HEK293 (cell line): Measurements from ENCODE around the gene DPYD.

Source experiments
- CTCF ChIA-PET: fragments of 350-600 bp; formaldehyde crosslinking; extraction: SDS; loops from one replicate; lab custom pipeline; 2021; ENCODE audit warnings: antibody characterized with exemption; lab: Yijun Ruan, JAX
- POLR2A ChIA-PET: fragments of 300-600 bp; formaldehyde crosslinking; extraction: SDS; loops from one replicate; lab custom pipeline; 2020; ENCODE audit warnings: antibody characterized with exemption, inconsistent platforms; lab: Yijun Ruan, JAX
- H3K27ac ChIP-seq: fragments of 200-500 bp; sonication (Bioruptor generic); 2 replicates; pipeline ENCODE4 v1.5.1; 2014; ENCODE audit warnings: low read depth, low read length, control low read depth, inconsistent platforms; ENCODE audit errors: extremely low read depth
- H3K36me3 ChIP-seq, 2 experiments: fragments of 200-500 bp in 1 of 2; sonication (Bioruptor generic) in 1 of 2; 1 replicate in 1 of 2; 2 replicates in 1 of 2; pipeline ENCODE4 v1.5.1; 2014 to 2017; ENCODE audit warnings: inconsistent platforms in 2 of 2, low read length in 2 of 2; ENCODE audit not compliant: control insufficient read depth in 2 of 2, insufficient read depth in 1 of 2
- H3K4me1 ChIP-seq: fragments of 200-500 bp; sonication (Bioruptor generic); 2 replicates; pipeline ENCODE4 v1.5.1; 2014; ENCODE audit warnings: mild to moderate bottlenecking, low read length, inconsistent platforms; ENCODE audit not compliant: control insufficient read depth, insufficient read depth
- H3K4me3 ChIP-seq: 2 replicates; pipeline ENCODE4 v1.5.1; 2011; ENCODE audit warnings: low read depth, mild to moderate bottlenecking, control low read depth, low read length, moderate library complexity
- H3K9me3 ChIP-seq: fragments of 200-500 bp; sonication (Bioruptor generic); 2 replicates; pipeline ENCODE4 v1.5.1; 2014; ENCODE audit warnings: low read depth, low read length, inconsistent platforms; ENCODE audit not compliant: control insufficient read depth, insufficient read depth
- KLF9 ChIP-seq: fragments of 450-650 bp; formaldehyde crosslinking; IDR thresholded peaks from 2 replicates; pipeline ENCODE4 v1.5.1; 2016; ENCODE audit warnings: missing biosample characterization, missing genetic modification characterization, low read depth
- SETDB1 ChIP-seq: IDR thresholded peaks from one replicate; pipeline ENCODE4 v1.6.1; 2017; ENCODE audit warnings: mild to moderate bottlenecking, low read length, moderate library complexity, mixed read lengths; ENCODE audit not compliant: insufficient read length
- ZBTB8A ChIP-seq: fragments of 450-650 bp; formaldehyde crosslinking; IDR thresholded peaks from 2 replicates; pipeline ENCODE4 v1.5.1; 2016; ENCODE audit warnings: missing biosample characterization, missing genetic modification characterization
- ZFP69B ChIP-seq: fragments of 450-650 bp; formaldehyde crosslinking; IDR thresholded peaks from 2 replicates; pipeline ENCODE4 v1.5.1; 2016; ENCODE audit warnings: missing biosample characterization, missing genetic modification characterization
- ZNF155 ChIP-seq: fragments of 450-650 bp; formaldehyde crosslinking; IDR thresholded peaks from 2 replicates; pipeline ENCODE4 v1.5.1; 2016; ENCODE audit warnings: missing biosample characterization, missing genetic modification characterization
- ZNF174 ChIP-seq: fragments of 450-650 bp; formaldehyde crosslinking; IDR thresholded peaks from 2 replicates; pipeline ENCODE4 v1.5.0; 2017; ENCODE audit warnings: missing biosample characterization, mild to moderate bottlenecking, missing genetic modification characterization
- ZNF24 ChIP-seq: fragments of 450-650 bp; formaldehyde crosslinking; IDR thresholded peaks from 2 replicates; pipeline ENCODE4 v1.5.1; 2016; ENCODE audit warnings: missing biosample characterization, missing genetic modification characterization
- ZNF366 ChIP-seq: fragments of 450-650 bp; formaldehyde crosslinking; conservative IDR thresholded peaks from 2 replicates; pipeline ENCODE4 v1.5.1; 2016; ENCODE audit warnings: missing biosample characterization, missing genetic modification characterization
- ZNF416 ChIP-seq: fragments of 450-650 bp; formaldehyde crosslinking; IDR thresholded peaks from 2 replicates; pipeline ENCODE4 v1.5.1; 2016; ENCODE audit warnings: missing biosample characterization, missing genetic modification characterization
- ZNF48 ChIP-seq: fragments of 450-650 bp; formaldehyde crosslinking; IDR thresholded peaks from 2 replicates; pipeline ENCODE4 v1.5.1; 2016; ENCODE audit warnings: missing biosample characterization, missing genetic modification characterization
- ZNF529 ChIP-seq: fragments of 450-650 bp; formaldehyde crosslinking; IDR thresholded peaks from 2 replicates; pipeline ENCODE4 v1.5.1; 2017; ENCODE audit warnings: missing genetic modification characterization, missing biosample characterization; ENCODE audit not compliant: insufficient replicate concordance
- ZNF654 ChIP-seq: fragments of 450-650 bp; formaldehyde crosslinking; IDR thresholded peaks from 2 replicates; pipeline ENCODE4 v1.5.1; 2016; ENCODE audit warnings: low read depth, missing biosample characterization, missing genetic modification characterization
- ZNF707 ChIP-seq: fragments of 450-650 bp; formaldehyde crosslinking; IDR thresholded peaks from 2 replicates; pipeline ENCODE4 v1.5.1; 2016; ENCODE audit warnings: missing biosample characterization, missing genetic modification characterization
- ZNF768 ChIP-seq: fragments of 450-650 bp; formaldehyde crosslinking; IDR thresholded peaks from 2 replicates; pipeline ENCODE4 v1.5.1; 2018; ENCODE audit warnings: missing biosample characterization, mild to moderate bottlenecking, missing genetic modification characterization
- ZNF776 ChIP-seq: fragments of 450-650 bp; formaldehyde crosslinking; IDR thresholded peaks from 2 replicates; pipeline ENCODE4 v1.5.0; 2017; ENCODE audit warnings: missing biosample characterization, missing genetic modification characterization, borderline replicate concordance
- ZNF843 ChIP-seq: fragments of 450-650 bp; formaldehyde crosslinking; IDR thresholded peaks from 2 replicates; pipeline ENCODE4 v1.5.1; 2016; ENCODE audit warnings: missing biosample characterization, missing genetic modification characterization
- ZSCAN16 ChIP-seq: fragments of 450-650 bp; formaldehyde crosslinking; IDR thresholded peaks from 2 replicates; pipeline ENCODE4 v1.5.1; 2016; ENCODE audit warnings: missing biosample characterization, missing genetic modification characterization
- TF ChIP-seq, protein P1 (sequence below): fragments of 450-650 bp; formaldehyde crosslinking; IDR thresholded peaks from 2 replicates; pipeline ENCODE4 v1.5.1; 2016; ENCODE audit warnings: missing biosample characterization, missing genetic modification characterization, borderline replicate concordance
- TF ChIP-seq, protein P2 (sequence below): fragments of 450-650 bp; formaldehyde crosslinking; IDR thresholded peaks from 2 replicates; pipeline ENCODE4 v1.5.1; 2016; ENCODE audit warnings: missing biosample characterization, missing genetic modification characterization
- TF ChIP-seq, protein P3 (sequence below): fragments of 450-650 bp; formaldehyde crosslinking; IDR thresholded peaks from 2 replicates; pipeline ENCODE4 v1.5.1; 2017; ENCODE audit warnings: missing biosample characterization, missing genetic modification characterization

Gene DPYD

DNA sequence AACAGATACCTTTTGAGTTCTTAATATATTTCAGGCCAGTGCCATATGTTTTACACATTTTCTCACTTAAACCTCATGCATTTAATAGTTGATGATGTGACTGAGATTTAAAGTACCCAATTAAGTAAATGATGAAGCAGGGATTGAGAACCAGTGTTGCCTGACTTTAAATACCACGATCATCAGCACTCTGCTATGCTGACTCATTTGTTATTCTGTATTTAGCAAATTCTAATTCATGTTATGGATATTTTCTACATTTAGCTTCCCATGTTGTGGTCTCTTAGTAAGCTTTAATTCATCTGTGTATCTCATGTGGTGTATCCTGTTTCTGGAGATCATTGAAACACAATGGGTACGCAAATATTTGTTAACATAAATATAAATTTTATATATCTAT lies 836.3 kb downstream of the DPYD start:
- no peaks in the 10 kb centered on the region for H3K36me3 ChIP-seq
- H3K4me1 ChIP-seq, result no peaks in the 10 kb centered on the region
- H3K9me3 ChIP-seq, result no peaks in the 10 kb centered on the region
- POLR2A ChIA-PET, result no interaction called here
- no peak overlapping the region for H3K27ac ChIP-seq
- H3K4me3 ChIP-seq, result no peak overlapping the region
- TF ChIP-seq ZNF174 (tag by site-specific recombination), result no peak
- CTCF ChIA-PET, result no interaction called here

DNA sequence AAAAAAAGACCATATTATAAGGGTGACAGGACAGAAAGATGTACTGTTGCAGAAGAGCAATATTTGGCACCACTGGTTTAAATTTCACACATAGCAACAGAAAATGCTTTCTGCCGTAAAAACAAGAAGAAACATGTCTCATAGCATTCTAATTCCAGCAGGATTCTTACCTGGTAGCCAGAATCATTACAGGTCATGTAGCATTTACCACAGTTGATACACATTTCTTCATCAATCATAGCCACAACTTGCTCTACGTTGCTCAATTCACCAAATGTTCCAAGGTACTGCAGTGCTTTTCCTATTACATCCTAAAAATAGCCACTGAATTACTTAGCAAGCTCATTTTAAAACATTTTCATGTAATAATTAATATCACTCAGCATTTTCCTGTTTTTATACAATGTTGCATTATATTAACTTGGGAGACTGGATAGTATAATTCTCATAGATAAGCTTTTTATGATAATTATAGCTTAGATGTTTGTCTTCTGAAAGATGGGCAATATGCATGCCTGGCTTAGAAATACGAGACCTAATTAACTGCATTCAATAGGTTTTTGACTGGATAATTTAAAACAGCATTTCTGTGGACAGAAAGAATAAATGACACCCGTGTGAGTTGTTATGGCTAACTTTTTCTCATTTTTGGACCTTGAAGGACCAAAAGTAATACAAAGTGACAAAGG lies 838.5 kb downstream of the DPYD start:
- H3K9me3 ChIP-seq, result no peaks in the 10 kb centered on the region
- H3K27ac ChIP-seq, result no peak overlapping the region
- ChIA-PET POLR2A (no interaction called here), CTCF (no interaction called here)
- H3K36me3 ChIP-seq, result no peaks in the 10 kb centered on the region
- H3K4me1 ChIP-seq, result no peaks in the 10 kb centered on the region
- no peak for TF ChIP-seq ZNF768 (tag by site-specific recombination)
- no peak for TF ChIP-seq KLF9 (tag by site-specific recombination)
- no peak for TF ChIP-seq ZNF843 (tag by site-specific recombination)
- TF ChIP-seq ZNF654, result no peak
- H3K4me3 ChIP-seq, result no peak overlapping the region

DNA sequence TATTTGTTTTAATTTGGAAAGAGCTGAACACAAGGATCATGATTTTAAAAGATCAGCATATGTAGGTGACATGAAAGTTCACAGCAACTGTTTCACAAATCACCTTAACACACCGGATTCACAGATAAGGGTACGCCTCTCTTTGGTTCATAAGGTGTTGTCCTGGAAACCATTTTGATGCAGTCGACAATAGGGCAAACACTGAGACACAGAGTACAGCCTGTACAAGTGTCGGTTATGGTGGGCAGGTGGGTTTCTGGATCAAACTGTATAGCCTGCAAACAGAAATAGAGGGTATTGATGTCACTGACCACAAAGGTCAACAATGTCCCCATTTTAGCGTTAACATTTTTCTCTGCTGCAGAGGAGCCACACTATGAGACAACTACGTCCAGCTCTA lies 842.0 kb downstream of the DPYD start:
- ChIA-PET POLR2A (no interaction called here), CTCF (interaction anchor here (0.6 kb wide), 1 partner anchor 843 kb away, joined by 3 read pairs; no protein-coding TSS in a partner anchor)
- H3K36me3 ChIP-seq, result no peaks in the 10 kb centered on the region
- no peak overlapping the region for H3K27ac ChIP-seq
- H3K4me3 ChIP-seq, result no peak overlapping the region
- TF ChIP-seq ZNF366 (tag by site-specific recombination) (no peak), ZNF155 (tag by site-specific recombination) (no peak), ZNF48 (tag by site-specific recombination) (no peak), ZFP69B (tag by site-specific recombination) (no peak), ZNF24 (tag by site-specific recombination) (no peak), ZNF416 (no peak), SETDB1 (no peak), ZSCAN16 (tag by site-specific recombination) (no peak), ZNF707 (tag by site-specific recombination) (no peak), ZBTB8A (tag by site-specific recombination) (no peak), ZNF529 (no peak), ZNF776 (tag by site-specific recombination) (no peak)
- TF ChIP-seq, protein P1, sequence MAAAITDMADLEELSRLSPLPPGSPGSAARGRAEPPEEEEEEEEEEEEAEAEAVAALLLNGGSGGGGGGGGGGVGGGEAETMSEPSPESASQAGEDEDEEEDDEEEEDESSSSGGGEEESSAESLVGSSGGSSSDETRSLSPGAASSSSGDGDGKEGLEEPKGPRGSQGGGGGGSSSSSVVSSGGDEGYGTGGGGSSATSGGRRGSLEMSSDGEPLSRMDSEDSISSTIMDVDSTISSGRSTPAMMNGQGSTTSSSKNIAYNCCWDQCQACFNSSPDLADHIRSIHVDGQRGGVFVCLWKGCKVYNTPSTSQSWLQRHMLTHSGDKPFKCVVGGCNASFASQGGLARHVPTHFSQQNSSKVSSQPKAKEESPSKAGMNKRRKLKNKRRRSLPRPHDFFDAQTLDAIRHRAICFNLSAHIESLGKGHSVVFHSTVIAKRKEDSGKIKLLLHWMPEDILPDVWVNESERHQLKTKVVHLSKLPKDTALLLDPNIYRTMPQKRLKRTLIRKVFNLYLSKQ, result no peak
- TF ChIP-seq, protein P2, sequence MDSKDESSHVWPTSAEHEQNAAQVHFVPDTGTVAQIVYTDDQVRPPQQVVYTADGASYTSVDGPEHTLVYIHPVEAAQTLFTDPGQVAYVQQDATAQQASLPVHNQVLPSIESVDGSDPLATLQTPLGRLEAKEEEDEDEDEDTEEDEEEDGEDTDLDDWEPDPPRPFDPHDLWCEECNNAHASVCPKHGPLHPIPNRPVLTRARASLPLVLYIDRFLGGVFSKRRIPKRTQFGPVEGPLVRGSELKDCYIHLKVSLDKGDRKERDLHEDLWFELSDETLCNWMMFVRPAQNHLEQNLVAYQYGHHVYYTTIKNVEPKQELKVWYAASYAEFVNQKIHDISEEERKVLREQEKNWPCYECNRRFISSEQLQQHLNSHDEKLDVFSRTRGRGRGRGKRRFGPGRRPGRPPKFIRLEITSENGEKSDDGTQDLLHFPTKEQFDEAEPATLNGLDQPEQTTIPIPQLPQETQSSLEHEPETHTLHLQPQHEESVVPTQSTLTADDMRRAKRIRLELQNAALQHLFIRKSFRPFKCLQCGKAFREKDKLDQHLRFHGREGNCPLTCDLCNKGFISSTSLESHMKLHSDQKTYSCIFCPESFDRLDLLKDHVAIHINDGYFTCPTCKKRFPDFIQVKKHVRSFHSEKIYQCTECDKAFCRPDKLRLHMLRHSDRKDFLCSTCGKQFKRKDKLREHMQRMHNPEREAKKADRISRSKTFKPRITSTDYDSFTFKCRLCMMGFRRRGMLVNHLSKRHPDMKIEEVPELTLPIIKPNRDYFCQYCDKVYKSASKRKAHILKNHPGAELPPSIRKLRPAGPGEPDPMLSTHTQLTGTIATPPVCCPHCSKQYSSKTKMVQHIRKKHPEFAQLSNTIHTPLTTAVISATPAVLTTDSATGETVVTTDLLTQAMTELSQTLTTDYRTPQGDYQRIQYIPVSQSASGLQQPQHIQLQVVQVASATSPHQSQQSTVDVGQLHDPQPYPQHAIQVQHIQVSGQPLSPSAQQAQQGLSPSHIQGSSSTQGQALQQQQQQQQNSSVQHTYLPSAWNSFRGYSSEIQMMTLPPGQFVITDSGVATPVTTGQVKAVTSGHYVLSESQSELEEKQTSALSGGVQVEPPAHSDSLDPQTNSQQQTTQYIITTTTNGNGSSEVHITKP (tag by site-specific recombination), result no peak
- TF ChIP-seq, protein P3, sequence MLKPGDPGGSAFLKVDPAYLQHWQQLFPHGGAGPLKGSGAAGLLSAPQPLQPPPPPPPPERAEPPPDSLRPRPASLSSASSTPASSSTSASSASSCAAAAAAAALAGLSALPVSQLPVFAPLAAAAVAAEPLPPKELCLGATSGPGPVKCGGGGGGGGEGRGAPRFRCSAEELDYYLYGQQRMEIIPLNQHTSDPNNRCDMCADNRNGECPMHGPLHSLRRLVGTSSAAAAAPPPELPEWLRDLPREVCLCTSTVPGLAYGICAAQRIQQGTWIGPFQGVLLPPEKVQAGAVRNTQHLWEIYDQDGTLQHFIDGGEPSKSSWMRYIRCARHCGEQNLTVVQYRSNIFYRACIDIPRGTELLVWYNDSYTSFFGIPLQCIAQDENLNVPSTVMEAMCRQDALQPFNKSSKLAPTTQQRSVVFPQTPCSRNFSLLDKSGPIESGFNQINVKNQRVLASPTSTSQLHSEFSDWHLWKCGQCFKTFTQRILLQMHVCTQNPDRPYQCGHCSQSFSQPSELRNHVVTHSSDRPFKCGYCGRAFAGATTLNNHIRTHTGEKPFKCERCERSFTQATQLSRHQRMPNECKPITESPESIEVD (tag by site-specific recombination), result no peak
- H3K9me3 ChIP-seq, result no peaks in the 10 kb centered on the region
- no peaks in the 10 kb centered on the region for H3K4me1 ChIP-seq
